Thyroid gland (tissue), 4 donors: ENCODE measurements around the gene TADA3.

Experiments used
- CTCF ChIP-seq, 6 experiments: fragments of 200-600 bp in 3 of 6; fragments of 450-650 bp in 3 of 6; sonication (generic) in 3 of 6; IDR thresholded peaks; one replicate each; pipeline ENCODE4 v1.5.1; 2016 to 2019; ENCODE audit warnings: antibody characterized with exemption in 6 of 6, mild to moderate bottlenecking in 2 of 6, inconsistent platforms in 1 of 6, moderate library complexity in 1 of 6
- POLR2A ChIP-seq, 2 donors: fragments of 450-650 bp; IDR thresholded peaks; one replicate each; pipeline ENCODE4 v1.6.1; 2017; ENCODE audit warnings: antibody characterized with exemption in 2 of 2, mild to moderate bottlenecking in 2 of 2, moderate library complexity in 1 of 2

GRCh38 chr3:9750556-9751411, 41.5 kb downstream of the TADA3 start:
- TF ChIP-seq CTCF (IDR thresholded peaks at IDR 0.05) (no peak), POLR2A (IDR thresholded peaks at IDR 0.05) (no peak)
